SK-N-SH (cell line): ENCODE data around the gene POLN. TPM values are rescaled to one million over a fixed set of nuclear protein-coding genes. Genes with fewer than 3 reads are reported as not detected.

Experiments
- CTCF ChIA-PET: fragments of 300-600, 350-600 bp; formaldehyde crosslinking; extraction: SDS; loops from one replicate; lab custom pipeline; 2021; lab: Yijun Ruan, JAX
- POLR2A ChIA-PET: fragments of 350-600 bp; sonication (Branson Sonifier 250); formaldehyde crosslinking; extraction: SDS; loops from one replicate; lab custom pipeline; 2020; ENCODE audit warnings: antibody characterized with exemption, inconsistent platforms; lab: Yijun Ruan, JAX
- DNase-seq: peaks from one replicate; pipeline ENCODE4 v3.0.0; 2012
- H2AFZ ChIP-seq: fragments of 200-600 bp; sonication (generic); 2 replicates; pipeline ENCODE4 v1.8.1; 2016; ENCODE audit warnings: antibody characterized with exemption, mild to moderate bottlenecking, low read depth
- H3F3A ChIP-seq: fragments of 200-600 bp; sonication (generic); replicated peaks from 2 replicates; pipeline ENCODE3; 2016; ENCODE audit warnings: antibody characterized with exemption, mild to moderate bottlenecking; ENCODE audit not compliant: insufficient read depth
- H3K27ac ChIP-seq, 2 experiments: fragments of 200-500 bp in 1 of 2; fragments of 200-600 bp in 1 of 2; sonication (Bioruptor generic) in 1 of 2; sonication (generic), shearing (Covaris generic) in 1 of 2; 2 replicates each; pipeline versions ENCODE4 v1.5.1 to v1.6.1; 2014 to 2016; ENCODE audit warnings: low read depth in 2 of 2, inconsistent platforms in 1 of 2, low read length in 1 of 2, mild to moderate bottlenecking in 1 of 2, mixed read lengths in 1 of 2
- H3K27me3 ChIP-seq: fragments of 200-600 bp; sonication (generic), shearing (Covaris generic); 2 replicates; pipeline ENCODE4 v1.6.1; 2016; ENCODE audit warnings: mixed run types; ENCODE audit not compliant: insufficient read depth
- H3K36me3 ChIP-seq, 2 experiments: fragments of 200-500 bp in 1 of 2; fragments of 200-600 bp in 1 of 2; sonication (Bioruptor generic) in 1 of 2; sonication (generic) in 1 of 2; replicated peaks in 1 of 2; 2 replicates each; pipeline versions ENCODE3 to v1.5.1; 2014 to 2016; ENCODE audit warnings: low read length in 1 of 2, mild to moderate bottlenecking in 1 of 2; ENCODE audit not compliant: insufficient read depth in 2 of 2, control insufficient read depth in 1 of 2
- H3K4me1 ChIP-seq, 2 experiments: fragments of 200-500 bp in 1 of 2; fragments of 200-600 bp in 1 of 2; sonication (Bioruptor generic) in 1 of 2; sonication (generic), shearing (Covaris generic) in 1 of 2; 2 replicates each; pipeline versions ENCODE4 v1.5.1 to v1.6.1; 2014 to 2016; ENCODE audit warnings: low read depth in 1 of 2, low read length in 1 of 2, mixed run types in 1 of 2; ENCODE audit not compliant: insufficient read depth in 2 of 2, control insufficient read depth in 1 of 2
- H3K4me2 ChIP-seq: fragments of 200-600 bp; sonication (generic), shearing (Covaris generic); 2 replicates; pipeline ENCODE4 v1.6.1; 2017; ENCODE audit warnings: mixed run types
- H3K4me3 ChIP-seq, 2 experiments: fragments of 200-500 bp in 1 of 2; fragments of 200-600 bp in 1 of 2; sonication (Bioruptor generic) in 1 of 2; sonication (generic), shearing (Covaris generic) in 1 of 2; 2 replicates each; pipeline versions ENCODE4 v1.5.1 to v1.8.1; 2014 to 2016; ENCODE audit warnings: low read depth in 2 of 2, inconsistent platforms in 1 of 2, low read length in 1 of 2, mild to moderate bottlenecking in 1 of 2, mixed read lengths in 1 of 2, moderate library complexity in 1 of 2
- H3K79me2 ChIP-seq: fragments of 200-600 bp; sonication (generic); 2 replicates; pipeline ENCODE4 v1.8.1; 2017; ENCODE audit warnings: mild to moderate bottlenecking; ENCODE audit not compliant: insufficient read depth
- H3K9ac ChIP-seq: fragments of 200-600 bp; sonication (generic); 2 replicates; pipeline ENCODE4 v1.6.1; 2017; ENCODE audit warnings: mixed run types
- H3K9me2 ChIP-seq: fragments of 200-600 bp; sonication (generic); 2 replicates; pipeline ENCODE4 v1.6.1; 2017; ENCODE audit warnings: mixed run types
- H3K9me3 ChIP-seq: fragments of 200-600 bp; sonication (generic); 2 replicates; pipeline ENCODE4 v1.6.1; 2017; ENCODE audit warnings: mixed run types, mild to moderate bottlenecking, moderate library complexity
- H4K20me1 ChIP-seq: fragments of 200-600 bp; sonication (generic); 2 replicates; pipeline ENCODE4 v1.6.1; 2017; ENCODE audit warnings: mild to moderate bottlenecking, mixed run types; ENCODE audit not compliant: insufficient read depth
- CHD2 ChIP-seq: fragments of 150-350 bp; IDR thresholded peaks from 2 replicates; pipeline ENCODE4 v1.6.1; 2018; ENCODE audit warnings: low read length; ENCODE audit not compliant: partially characterized antibody
- CTCF ChIP-seq: fragments of 200-600 bp; sonication (generic); IDR thresholded peaks from 2 replicates; pipeline ENCODE4 v1.6.1; 2017; ENCODE audit warnings: antibody characterized with exemption, mild to moderate bottlenecking, moderate library complexity
- ELF1 ChIP-seq: IDR thresholded peaks from 2 replicates; pipeline ENCODE4 v1.4.0; 2012
- EZH2phosphoT487 ChIP-seq: fragments of 200-600 bp; sonication (generic); IDR thresholded peaks from 2 replicates; pipeline ENCODE4 v1.6.1; 2017; ENCODE audit warnings: low read depth, mixed run types, mild to moderate bottlenecking, antibody characterized with exemption, moderate library complexity, borderline replicate concordance
- FOSL2 ChIP-seq: IDR thresholded peaks from 2 replicates; pipeline ENCODE4 v1.4.0; 2012; ENCODE audit warnings: low read depth, mild to moderate bottlenecking, moderate library complexity, borderline replicate concordance
- FOXM1 ChIP-seq: IDR thresholded peaks from 2 replicates; pipeline ENCODE4 v1.4.0; 2012; ENCODE audit warnings: low read depth, mild to moderate bottlenecking
- GABPA ChIP-seq: IDR thresholded peaks from 2 replicates; pipeline ENCODE4 v1.4.0; 2012; ENCODE audit warnings: low read depth, mild to moderate bottlenecking
- GATA2 ChIP-seq: sonication (generic); formaldehyde crosslinking; IDR thresholded peaks from 2 replicates; pipeline ENCODE4 v1.5.0; 2020; ENCODE audit warnings: mild to moderate bottlenecking, missing genetic modification reagents
- IRF3 ChIP-seq: fragments of 150-350 bp; IDR thresholded peaks from 2 replicates; pipeline ENCODE4 v1.6.1; 2016; ENCODE audit warnings: mild to moderate bottlenecking, low read depth, low read length
- MEF2A ChIP-seq: IDR thresholded peaks from 2 replicates; pipeline ENCODE4 v1.4.0; 2012; ENCODE audit warnings: low read depth, borderline replicate concordance
- NRF1 ChIP-seq: IDR thresholded peaks from 2 replicates; pipeline ENCODE4 v1.6.1; 2012; ENCODE audit warnings: low read depth, mild to moderate bottlenecking, low read length
- RCOR1 ChIP-seq: fragments of 150-350 bp; IDR thresholded peaks from 2 replicates; pipeline ENCODE4 v1.6.1; 2017; ENCODE audit warnings: antibody characterized with exemption, low read length
- TCF12 ChIP-seq: IDR thresholded peaks from 2 replicates; pipeline ENCODE4 v1.4.0; 2012
- USF2 ChIP-seq: fragments of 150-350 bp; IDR thresholded peaks from 2 replicates; pipeline ENCODE4 v1.6.1; 2017; ENCODE audit warnings: antibody characterized with exemption, low read length, low read depth, borderline replicate concordance
- YY1 ChIP-seq: IDR thresholded peaks from 2 replicates; pipeline ENCODE4 v1.4.0; 2012; ENCODE audit warnings: low read depth, mild to moderate bottlenecking
- WGBS: methylation state at CpG from one replicate; pipeline ENCODE4 v1.1.6; 2017; ENCODE audit warnings: low lambda C conversion rate; 5-methylcytosine and 5-hydroxymethylcytosine counted together
- polyA plus RNA-seq, 3 experiments: library from polyadenylated mRNA; depleted of rRNA; stranded (reverse); fragments of >200 nt; gene quantifications; 2 replicates each; pipeline ENCODE4 v1.2.3, GENCODE V29; 2012

The POLN gene
- polyA plus RNA-seq, 1 of the 3 experiments (the other 2 are of a cell fraction) = 0.67 TPM

- Histone ChIP-seq H3K4me2 (no peak overlapping the region), H3K9me3 (no peaks in the 10 kb centered on the region), H3K9me2 (no peaks in the 10 kb centered on the region), H3K79me2 (no peaks in the 10 kb centered on the region), H3F3A (peaks cover 3% of the 10 kb centered on the region), H3K27ac (no peak overlapping the region), H3K27me3 (no peaks in the 10 kb centered on the region), H4K20me1 (no peaks in the 10 kb centered on the region), H3K36me3 (no peaks in the 10 kb centered on the region), H3K4me1 (no peaks in the 10 kb centered on the region), H2AFZ (no peak overlapping the region), H3K9ac (no peak overlapping the region), H3K4me3 (no peak overlapping the region)
- no peak for TF ChIP-seq FOSL2
- no peak for TF ChIP-seq USF2
- TF ChIP-seq ELF1 = no peak
- TF ChIP-seq CHD2 = no peak
- no peak for TF ChIP-seq CTCF
- TF ChIP-seq YY1 = no peak
- no peak for TF ChIP-seq IRF3
- no peak for TF ChIP-seq GABPA
- DNase-seq = no peak
- CTCF ChIA-PET = interaction anchor here (0.8 kb wide), 1 partner anchor 11 kb away, joined by 3 read pairs; no protein-coding TSS in a partner anchor
- POLR2A ChIA-PET = interaction anchor here (0.6 kb wide), 1 partner anchor 960 kb away, joined by 6 read pairs; no protein-coding TSS in a partner anchor
Measured at GRCh38 chr4:2183394-2183793, 58.5 kb downstream of the POLN start.

- H3K9me2 ChIP-seq = no peaks in the 10 kb centered on the region
- H3K9me3 ChIP-seq = no peaks in the 10 kb centered on the region
- CTCF ChIA-PET = interaction anchor here (0.8 kb wide), 1 partner anchor 10 kb away, joined by 3 read pairs; no protein-coding TSS in a partner anchor
- 88% methylated on average over 3 of the region's 3 CpGs for WGBS
- POLR2A ChIA-PET = no interaction called here
- H3K27me3 ChIP-seq = no peaks in the 10 kb centered on the region
- no peaks in the 10 kb centered on the region for H3K36me3 ChIP-seq
- H3K4me3 ChIP-seq = no peak overlapping the region
- H3K27ac ChIP-seq = no peak overlapping the region
- no peaks in the 10 kb centered on the region for H3K4me1 ChIP-seq
- peaks cover 3% of the 10 kb centered on the region for H3F3A ChIP-seq
- no peak overlapping the region for H3K9ac ChIP-seq
- DNase-seq = no peak
- no peak overlapping the region for H2AFZ ChIP-seq
- TF ChIP-seq GABPA (no peak), YY1 (no peak), FOXM1 (no peak), TCF12 (no peak), RCOR1 (no peak), FOSL2 (no peak), MEF2A (no peak), EZH2phosphoT487 (no peak), GATA2 (CRISPR knock-in tag) (no peak), NRF1 (no peak)
- no peaks in the 10 kb centered on the region for H4K20me1 ChIP-seq
- H3K4me2 ChIP-seq = no peak overlapping the region
- no peaks in the 10 kb centered on the region for H3K79me2 ChIP-seq
Measured at GRCh38 chr4:2182994-2183393, 58.9 kb downstream of the POLN start.
